GM12872 (cell line): ENCODE measurements around the gene JPH3.

Experiments
- TF ChIP-seq, protein P1 (sequence below): IDR thresholded peaks from 3 replicates; pipeline ENCODE4 v1.5.1; 2011; ENCODE audit warnings: low read depth, mild to moderate bottlenecking, low read length, moderate library complexity; ENCODE audit not compliant: insufficient read depth

JPH3 gene

DNA sequence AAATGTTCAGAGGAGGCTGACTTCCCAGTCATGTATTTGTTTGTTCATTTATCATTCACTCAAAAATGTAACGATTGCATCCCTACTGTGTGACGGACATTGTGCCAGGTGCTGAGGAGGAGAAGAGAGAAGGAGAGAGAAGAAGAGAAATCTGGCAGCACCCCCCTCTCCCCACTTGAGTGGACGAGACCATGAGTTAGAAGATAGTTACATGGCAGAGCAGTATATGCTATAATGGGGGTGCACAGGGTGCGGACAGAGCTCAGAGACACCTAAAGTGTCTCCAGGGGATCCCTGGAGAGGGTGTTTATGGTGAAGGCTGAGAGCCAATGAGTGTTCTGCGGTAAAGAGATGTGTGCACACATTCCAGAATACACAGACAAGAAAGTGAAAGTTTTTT, 6.6 kb upstream of the JPH3 start:
- TF ChIP-seq, protein P1, sequence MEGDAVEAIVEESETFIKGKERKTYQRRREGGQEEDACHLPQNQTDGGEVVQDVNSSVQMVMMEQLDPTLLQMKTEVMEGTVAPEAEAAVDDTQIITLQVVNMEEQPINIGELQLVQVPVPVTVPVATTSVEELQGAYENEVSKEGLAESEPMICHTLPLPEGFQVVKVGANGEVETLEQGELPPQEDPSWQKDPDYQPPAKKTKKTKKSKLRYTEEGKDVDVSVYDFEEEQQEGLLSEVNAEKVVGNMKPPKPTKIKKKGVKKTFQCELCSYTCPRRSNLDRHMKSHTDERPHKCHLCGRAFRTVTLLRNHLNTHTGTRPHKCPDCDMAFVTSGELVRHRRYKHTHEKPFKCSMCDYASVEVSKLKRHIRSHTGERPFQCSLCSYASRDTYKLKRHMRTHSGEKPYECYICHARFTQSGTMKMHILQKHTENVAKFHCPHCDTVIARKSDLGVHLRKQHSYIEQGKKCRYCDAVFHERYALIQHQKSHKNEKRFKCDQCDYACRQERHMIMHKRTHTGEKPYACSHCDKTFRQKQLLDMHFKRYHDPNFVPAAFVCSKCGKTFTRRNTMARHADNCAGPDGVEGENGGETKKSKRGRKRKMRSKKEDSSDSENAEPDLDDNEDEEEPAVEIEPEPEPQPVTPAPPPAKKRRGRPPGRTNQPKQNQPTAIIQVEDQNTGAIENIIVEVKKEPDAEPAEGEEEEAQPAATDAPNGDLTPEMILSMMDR = no peak

DNA sequence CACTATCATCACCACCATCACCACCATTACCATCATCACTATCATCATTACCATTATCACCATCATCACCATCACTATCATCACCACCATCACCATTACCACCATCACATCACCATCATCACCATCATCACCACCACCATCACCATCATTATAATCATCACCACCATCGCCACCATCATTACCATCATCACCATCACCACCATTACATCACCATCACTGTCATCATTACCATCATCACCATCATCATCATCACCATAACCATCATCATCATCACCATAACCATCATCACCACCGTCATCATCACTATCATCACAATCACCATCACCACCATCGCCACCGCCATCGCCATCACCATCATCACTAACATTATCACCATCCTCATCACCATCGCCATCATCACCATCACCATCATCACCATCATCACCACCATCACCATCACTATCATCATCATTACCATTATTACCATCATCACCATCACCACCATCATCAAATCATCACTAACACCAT, 4.9 kb upstream of the JPH3 start:
- TF ChIP-seq, protein P1 = no peak

DNA sequence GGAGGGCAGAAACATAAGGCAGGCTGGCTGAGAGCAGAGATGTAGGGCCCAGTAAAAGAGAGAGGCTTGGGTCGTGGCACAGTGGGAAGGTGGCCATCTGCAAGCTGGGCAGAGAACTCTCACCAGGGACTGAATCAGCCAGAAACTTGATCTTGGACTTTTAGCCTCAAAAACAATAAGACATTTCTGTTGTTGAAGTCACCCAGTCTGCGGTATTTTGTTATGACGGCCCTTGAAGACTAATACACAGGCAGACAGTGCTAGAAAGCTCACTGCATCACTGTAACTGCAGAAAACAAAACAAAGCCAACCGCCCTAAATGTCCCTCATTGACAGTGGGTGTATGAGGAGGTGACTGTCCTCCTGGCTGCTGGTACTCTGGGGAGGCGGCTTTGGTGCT, 3.9 kb upstream of the JPH3 start:
- TF ChIP-seq, protein P1 = no peak

DNA sequence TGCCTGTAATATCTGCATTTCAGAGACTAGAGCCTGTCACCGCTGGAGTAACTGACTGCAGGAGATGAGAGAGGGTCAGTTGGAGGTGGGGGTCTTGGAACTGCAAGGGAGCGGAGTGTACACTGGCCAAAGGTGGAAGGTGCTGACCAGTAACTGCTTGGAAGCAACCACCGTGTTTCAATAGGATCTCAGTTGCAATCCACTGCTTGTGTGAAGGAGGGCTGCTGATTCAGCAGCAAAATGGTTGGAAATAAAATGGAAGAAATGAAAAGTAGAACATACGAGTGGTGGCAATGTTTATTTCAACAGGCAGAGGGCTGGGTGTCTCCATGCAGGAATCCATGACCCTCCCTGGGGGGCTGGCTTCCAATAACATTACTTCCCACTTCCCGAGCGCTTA, 2.1 kb upstream of the JPH3 start:
- TF ChIP-seq, protein P1 = no peak

DNA sequence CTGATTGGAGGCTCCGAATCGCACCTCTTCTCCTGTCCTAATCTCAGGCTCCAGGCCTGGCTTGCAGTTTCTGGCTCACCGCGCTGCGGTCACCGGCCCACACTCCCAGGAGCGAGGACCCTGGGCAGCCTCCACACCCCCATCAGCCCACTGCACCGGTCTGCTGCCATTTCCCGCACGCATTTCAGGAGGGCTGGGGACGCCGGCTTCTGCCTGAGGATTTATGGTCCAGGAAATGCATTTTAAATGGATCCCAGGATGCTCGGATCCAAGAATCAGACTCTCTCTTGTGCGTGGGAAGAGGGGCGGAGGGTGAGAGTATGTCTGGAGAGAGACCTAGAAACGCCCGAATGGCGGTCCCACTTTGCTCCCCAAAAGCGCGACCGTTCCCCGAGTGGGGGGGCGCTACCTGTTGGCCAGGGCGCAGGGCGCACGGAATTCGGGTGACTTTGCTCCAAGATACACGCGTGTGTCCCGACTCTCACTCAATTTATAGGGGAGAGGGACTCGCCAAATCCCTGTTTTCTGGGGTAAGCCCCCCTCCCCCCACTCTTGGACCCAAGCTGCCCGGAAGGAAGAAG, 817 bp upstream of the JPH3 start:
- TF ChIP-seq, protein P1 = no peak

GRCh38 chr16:87602821-87603683, 744 bp downstream of the JPH3 start:
- TF ChIP-seq, protein P1 = no peak

DNA sequence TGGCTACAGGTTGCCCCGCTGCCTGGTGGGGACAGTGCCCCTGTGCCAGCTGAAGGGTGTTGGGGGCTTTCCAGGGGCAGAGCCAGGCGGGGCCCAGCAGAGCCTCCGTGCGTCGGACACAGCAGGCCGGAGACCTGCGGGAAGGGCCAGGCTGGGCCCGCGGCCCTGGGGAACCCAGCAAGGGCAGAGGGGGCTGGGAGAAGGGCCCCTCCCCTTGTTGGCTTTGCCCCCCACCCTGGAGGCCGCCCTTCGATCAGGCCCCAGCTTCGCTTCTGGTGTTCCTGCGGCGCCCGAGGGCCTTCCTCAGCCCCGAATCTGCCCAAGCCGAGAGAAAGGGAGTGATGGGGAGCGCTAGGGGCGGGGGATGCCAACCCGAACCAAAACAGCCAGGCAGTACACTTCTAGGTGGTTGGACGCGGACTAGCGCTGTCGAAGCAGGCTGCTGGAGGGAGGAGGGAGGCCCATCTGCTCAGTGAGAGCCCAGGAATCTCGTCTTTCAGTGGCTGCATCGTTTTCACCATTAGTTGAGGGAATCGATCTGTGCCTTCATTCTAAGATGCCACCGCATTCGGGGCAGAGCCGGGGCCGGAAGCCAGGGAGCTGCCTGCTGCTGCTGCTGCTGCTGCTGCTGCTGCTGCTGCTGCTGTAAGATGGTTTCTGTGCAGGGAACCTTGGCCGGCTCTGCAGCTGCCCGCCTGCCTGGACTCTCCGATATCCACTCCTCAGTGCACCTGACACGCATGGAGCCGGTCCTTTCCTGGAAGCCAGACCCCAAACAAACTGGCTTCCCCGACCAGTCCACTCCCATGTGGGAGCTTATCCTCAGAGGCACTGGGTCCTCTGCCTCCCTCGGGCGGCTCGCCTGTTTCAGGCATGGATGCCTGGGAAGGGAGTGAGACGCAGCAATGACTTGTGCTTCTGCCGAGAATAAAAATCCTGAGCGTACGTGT, 1.7 kb downstream of the JPH3 start:
- TF ChIP-seq, protein P1 = no peak
